Trophoblast cell (in vitro differentiated cells and primary cell): ENCODE results near the gene NOSIP.

Experiments used
- DNase-seq, 2 donors: peaks; one replicate each; pipeline ENCODE4 v3.0.0-alpha.2; 2016
- H2AFZ ChIP-seq: 2 replicates; pipeline ENCODE4 v1.6.1; 2013; ENCODE audit warnings: low read length, moderate library complexity, mild to moderate bottlenecking; ENCODE audit not compliant: insufficient read depth, poor library complexity
- H2AK5ac ChIP-seq: 2 replicates; pipeline ENCODE4 v1.6.1; 2013; ENCODE audit warnings: mild to moderate bottlenecking, low read length
- H2BK120ac ChIP-seq: 2 replicates; pipeline ENCODE4 v1.6.1; 2013; ENCODE audit warnings: low read length, mild to moderate bottlenecking, moderate library complexity; ENCODE audit not compliant: insufficient read depth, poor library complexity
- H2BK12ac ChIP-seq: 2 replicates; pipeline ENCODE4 v1.6.1; 2013; ENCODE audit warnings: mild to moderate bottlenecking, low read length, moderate library complexity
- H2BK5ac ChIP-seq: 2 replicates; pipeline ENCODE4 v1.6.1; 2013; ENCODE audit warnings: low read length, low read depth, moderate library complexity, mild to moderate bottlenecking; ENCODE audit not compliant: poor library complexity
- H3K14ac ChIP-seq: 2 replicates; pipeline ENCODE4 v1.6.1; 2013; ENCODE audit warnings: mild to moderate bottlenecking, low read length
- H3K18ac ChIP-seq: 2 replicates; pipeline ENCODE4 v1.6.1; 2013; ENCODE audit warnings: mild to moderate bottlenecking, low read length
- H3K23ac ChIP-seq: 2 replicates; pipeline ENCODE4 v1.6.1; 2013; ENCODE audit warnings: low read length
- H3K27ac ChIP-seq: 2 replicates; pipeline ENCODE4 v1.5.1; 2013; ENCODE audit warnings: low read depth, mild to moderate bottlenecking, inconsistent platforms, low read length, moderate library complexity
- H3K27me3 ChIP-seq: 2 replicates; pipeline ENCODE4 v1.6.1; 2013; ENCODE audit warnings: inconsistent platforms, mild to moderate bottlenecking, low read length, moderate library complexity; ENCODE audit not compliant: insufficient read depth
- H3K36me3 ChIP-seq, 2 experiments: 1 replicate in 1 of 2; 2 replicates in 1 of 2; pipeline ENCODE4 v1.6.1; 2013; ENCODE audit warnings: low read length in 2 of 2, mild to moderate bottlenecking in 2 of 2, moderate library complexity in 1 of 2; ENCODE audit not compliant: insufficient read depth in 2 of 2, control insufficient read depth in 1 of 2
- H3K4ac ChIP-seq: 2 replicates; pipeline ENCODE4 v1.6.1; 2013; ENCODE audit warnings: low read depth, mild to moderate bottlenecking, low read length, moderate library complexity
- H3K4me1 ChIP-seq, 2 experiments: 1 replicate in 1 of 2; 2 replicates in 1 of 2; pipeline ENCODE4 v1.6.1; 2013; ENCODE audit warnings: low read length in 2 of 2, mild to moderate bottlenecking in 2 of 2, moderate library complexity in 1 of 2; ENCODE audit not compliant: insufficient read depth in 2 of 2, control insufficient read depth in 1 of 2
- H3K4me2 ChIP-seq: 2 replicates; pipeline ENCODE4 v1.6.1; 2013; ENCODE audit warnings: inconsistent platforms, mild to moderate bottlenecking, low read length, moderate library complexity
- H3K4me3 ChIP-seq: 2 replicates; pipeline ENCODE4 v1.5.1; 2013; ENCODE audit warnings: mild to moderate bottlenecking, low read depth, low read length, inconsistent platforms
- H3K79me1 ChIP-seq: one replicate; pipeline ENCODE4 v1.6.1; 2013; ENCODE audit warnings: low read length
- H3K79me2 ChIP-seq: 2 replicates; pipeline ENCODE4 v1.6.1; 2013; ENCODE audit warnings: low read length, mild to moderate bottlenecking; ENCODE audit not compliant: control insufficient read depth, insufficient read depth, poor library complexity
- H3K9ac ChIP-seq: 2 replicates; pipeline ENCODE4 v1.6.1; 2013; ENCODE audit warnings: mild to moderate bottlenecking, low read length
- H3K9me3 ChIP-seq: 2 replicates; pipeline ENCODE4 v1.6.1; 2013; ENCODE audit warnings: low read depth, mild to moderate bottlenecking, control low read depth, inconsistent platforms, low read length; ENCODE audit not compliant: insufficient read depth
- H4K12ac ChIP-seq: 2 replicates; pipeline ENCODE4 v1.6.1; 2013; ENCODE audit warnings: low read depth, mild to moderate bottlenecking, low read length, moderate library complexity
- H4K8ac ChIP-seq: 2 replicates; pipeline ENCODE4 v1.6.1; 2013; ENCODE audit warnings: low read depth, mild to moderate bottlenecking, low read length, moderate library complexity
- H4K91ac ChIP-seq: one replicate; pipeline ENCODE4 v1.6.1; 2013; ENCODE audit warnings: low read depth, mild to moderate bottlenecking, low read length, moderate library complexity
- whole genome bisulfite sequencing: extraction: QIAGEN DNeasy Blood & Tissue Kit; methylation state at CpG from one replicate; pipeline ENCODE4 v1.1.7; 2013; ENCODE audit warnings: missing lambda C conversion rate; ENCODE audit not compliant: insufficient read length, insufficient coverage; ENCODE audit errors: extremely low coverage; 5-methylcytosine and 5-hydroxymethylcytosine counted together

The NOSIP gene

DNA sequence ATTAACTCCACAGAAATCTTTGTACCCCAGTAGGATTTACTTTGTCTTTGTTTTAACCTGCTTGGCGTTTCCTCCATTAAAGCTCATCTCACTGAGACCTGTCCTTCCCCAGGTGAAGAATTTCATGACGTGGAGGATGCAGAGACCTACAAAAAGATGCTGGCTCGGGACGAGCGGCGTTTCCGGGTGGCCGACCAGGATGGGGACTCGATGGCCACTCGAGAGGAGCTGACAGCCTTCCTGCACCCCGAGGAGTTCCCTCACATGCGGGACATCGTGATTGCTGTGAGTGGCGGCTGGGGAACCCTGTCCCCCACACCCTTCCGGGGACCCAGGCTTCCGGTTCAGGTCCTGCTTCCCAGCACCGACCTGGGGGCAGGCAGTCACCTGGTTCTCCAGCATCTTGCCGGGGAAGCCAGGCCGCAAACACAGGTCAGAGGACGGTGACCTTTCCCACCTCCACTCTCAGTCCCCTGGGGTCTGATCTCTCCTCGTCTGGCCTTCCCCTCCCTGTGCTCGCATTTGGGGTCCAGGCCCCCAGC lies 43.4 kb downstream of the NOSIP start:
- peaks cover 1% of the 10 kb centered on the region for H3K9me3 ChIP-seq
- peaks cover 2% of the 10 kb centered on the region for H3K79me1 ChIP-seq
- H3K18ac ChIP-seq = no peak overlapping the region
- H4K91ac ChIP-seq = no peak overlapping the region
- no peak overlapping the region for H2BK5ac ChIP-seq
- H2BK120ac ChIP-seq = no peak overlapping the region
- no peak overlapping the region for H2AK5ac ChIP-seq
- no peak overlapping the region for H3K9ac ChIP-seq
- H3K4me1 ChIP-seq = peaks cover 11 to 15% of the 10 kb centered on the region in 2 experiments
- H3K23ac ChIP-seq = no peak overlapping the region
- no peak overlapping the region for H3K14ac ChIP-seq
- no CpG with 5 or more reads among the region's 22 CpGs for WGBS
- H3K4me3 ChIP-seq = no peak overlapping the region
- no peak overlapping the region for H2BK12ac ChIP-seq
- no peak overlapping the region for H4K8ac ChIP-seq
- no peaks in the 10 kb centered on the region for H3K79me2 ChIP-seq
- DNase-seq = no peak
- no peak overlapping the region for H4K12ac ChIP-seq
- H3K36me3 ChIP-seq = peaks cover 4 to 11% of the 10 kb centered on the region in 2 experiments
- no peak overlapping the region for H3K4me2 ChIP-seq
- no peak overlapping the region for H3K4ac ChIP-seq
- no peaks in the 10 kb centered on the region for H3K27me3 ChIP-seq
- H2AFZ ChIP-seq = no peak overlapping the region
- H3K27ac ChIP-seq = no peak overlapping the region

DNA sequence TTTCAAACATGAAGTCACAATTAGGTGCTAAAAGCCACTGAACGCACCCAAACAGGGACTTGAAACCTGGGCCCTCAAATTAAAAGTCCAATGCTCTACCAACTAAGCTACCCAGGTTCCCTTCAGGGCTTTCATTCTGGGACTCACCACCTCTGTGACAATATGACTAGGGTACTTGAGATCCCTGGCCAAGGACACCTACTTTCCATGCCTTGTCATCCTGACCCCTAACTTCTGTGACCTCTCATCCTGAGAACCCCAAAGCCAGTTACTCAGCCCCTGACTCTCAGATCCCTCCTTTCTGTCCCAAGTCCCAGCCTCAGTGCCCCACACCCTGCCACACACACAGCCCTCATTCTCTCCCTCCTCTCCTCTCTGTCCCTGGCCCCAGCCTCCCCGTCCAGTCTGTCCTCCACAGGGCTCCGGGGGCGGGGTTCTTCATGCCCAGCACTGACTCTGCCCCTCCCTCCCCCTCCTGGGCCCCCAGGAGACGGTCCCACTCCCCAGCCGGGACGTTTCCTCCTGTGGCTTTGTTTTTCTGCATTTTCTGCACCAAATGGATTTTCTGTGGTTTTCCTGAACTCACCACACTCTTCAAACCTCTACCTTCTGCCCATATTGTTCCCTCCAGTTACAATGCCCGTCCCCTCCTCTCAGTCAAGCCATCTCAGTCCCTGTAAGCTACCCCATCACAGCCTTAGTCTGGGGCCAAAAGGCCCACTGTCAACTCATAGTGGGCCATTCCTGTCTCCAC lies 45.5 kb downstream of the NOSIP start:
- H4K8ac ChIP-seq = no peak overlapping the region
- no peak overlapping the region for H3K14ac ChIP-seq
- no peak overlapping the region for H3K9ac ChIP-seq
- peaks cover 2% of the 10 kb centered on the region for H3K79me1 ChIP-seq
- no peak overlapping the region for H4K91ac ChIP-seq
- WGBS = no CpG with 5 or more reads among the region's 8 CpGs
- H3K9me3 ChIP-seq = peaks cover 1% of the 10 kb centered on the region
- H2BK120ac ChIP-seq = no peak overlapping the region
- H3K18ac ChIP-seq = no peak overlapping the region
- no peak overlapping the region for H3K23ac ChIP-seq
- no peak overlapping the region for H4K12ac ChIP-seq
- H3K36me3 ChIP-seq = peaks cover 4 to 11% of the 10 kb centered on the region in 2 experiments
- no peak overlapping the region for H3K4ac ChIP-seq
- H3K79me2 ChIP-seq = no peaks in the 10 kb centered on the region
- no peak for DNase-seq
- peaks cover 11 to 15% of the 10 kb centered on the region in 2 experiments for H3K4me1 ChIP-seq
- no peak overlapping the region for H2BK12ac ChIP-seq
- H3K4me2 ChIP-seq = peak overlapping the region; percentile 93
- no peak overlapping the region for H2AK5ac ChIP-seq
- no peaks in the 10 kb centered on the region for H3K27me3 ChIP-seq
- no peak overlapping the region for H2BK5ac ChIP-seq
- no peak overlapping the region for H2AFZ ChIP-seq
- H3K27ac ChIP-seq = no peak overlapping the region
- H3K4me3 ChIP-seq = no peak overlapping the region

GRCh38 chr19:49533551-49534488 lies 46.5 kb downstream of the NOSIP start:
- peaks cover 11 to 15% of the 10 kb centered on the region in 2 experiments for H3K4me1 ChIP-seq
- H3K14ac ChIP-seq = peak overlapping the region; percentile 76
- DNase-seq = peak; percentile 44 to 63
- H3K18ac ChIP-seq = peak overlapping the region; percentile 73
- H3K79me2 ChIP-seq = no peaks in the 10 kb centered on the region
- H3K4me2 ChIP-seq = peak overlapping the region; percentile 93
- H2AFZ ChIP-seq = peak overlapping the region; percentile 99
- H3K36me3 ChIP-seq = peaks cover 4 to 8% of the 10 kb centered on the region in 2 experiments
- H3K27me3 ChIP-seq = no peaks in the 10 kb centered on the region
- H2BK5ac ChIP-seq = no peak overlapping the region
- H2AK5ac ChIP-seq = no peak overlapping the region
- H4K91ac ChIP-seq = peak overlapping the region; percentile 18
- WGBS = no CpG with 5 or more reads among the region's 87 CpGs
- peaks cover 1% of the 10 kb centered on the region for H3K9me3 ChIP-seq
- H4K8ac ChIP-seq = peak overlapping the region; percentile 43
- no peak overlapping the region for H3K9ac ChIP-seq
- H3K27ac ChIP-seq = no peak overlapping the region
- peak overlapping the region; percentile 82 for H3K4me3 ChIP-seq
- no peak overlapping the region for H3K23ac ChIP-seq
- H4K12ac ChIP-seq = peak overlapping the region; percentile 16
- no peak overlapping the region for H2BK120ac ChIP-seq
- H2BK12ac ChIP-seq = no peak overlapping the region
- H3K4ac ChIP-seq = no peak overlapping the region
- H3K79me1 ChIP-seq = peaks cover 2% of the 10 kb centered on the region

DNA sequence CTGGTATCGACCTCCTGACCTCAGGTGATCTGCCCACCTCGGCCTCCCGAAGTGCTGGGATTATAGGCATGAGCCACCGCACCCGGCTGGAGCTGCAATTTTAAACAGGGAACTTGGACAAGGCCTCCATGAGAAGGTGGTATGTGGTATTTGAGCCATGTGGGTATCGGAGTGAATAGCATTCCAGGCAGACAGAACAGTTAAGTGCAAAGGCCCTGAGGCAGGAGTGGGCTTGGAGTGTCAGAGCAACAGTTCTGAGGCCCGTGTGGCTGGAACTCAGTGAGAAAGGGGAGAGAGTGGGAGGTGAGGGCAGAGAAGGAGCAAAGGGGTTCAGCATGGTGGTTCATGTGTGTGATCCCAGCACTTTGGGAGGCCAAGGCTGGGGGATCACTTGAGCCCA lies 49.6 kb downstream of the NOSIP start:
- Histone ChIP-seq H3K79me2 (no peaks in the 10 kb centered on the region), H4K12ac (no peak overlapping the region), H4K8ac (no peak overlapping the region), H2BK120ac (no peak overlapping the region), H2AFZ (no peak overlapping the region), H4K91ac (no peak overlapping the region), H3K9me3 (peaks cover 1% of the 10 kb centered on the region), H2AK5ac (no peak overlapping the region), H3K36me3 (no peaks in the 10 kb centered on the region), H3K14ac (no peak overlapping the region), H3K27me3 (no peaks in the 10 kb centered on the region), H3K79me1 (peaks cover 2% of the 10 kb centered on the region), H3K4me3 (no peak overlapping the region), H3K27ac (no peak overlapping the region), H3K18ac (no peak overlapping the region), H2BK5ac (no peak overlapping the region), H3K4me2 (no peak overlapping the region), H2BK12ac (no peak overlapping the region), H3K4ac (no peak overlapping the region), H3K4me1 (peaks cover 11 to 20% of the 10 kb centered on the region in 2 experiments), H3K23ac (no peak overlapping the region), H3K9ac (no peak overlapping the region)
- peak; percentile 84 to 92 for DNase-seq
- WGBS = no CpG with 5 or more reads among the region's 7 CpGs
